Glomerular visceral epithelial cell (primary cell): ENCODE measurements around the gene KDM7A.

Source experiments
- DNase-seq: peaks from one replicate; pipeline ENCODE4 v3.0.0-alpha.2; 2016; ENCODE audit errors: extremely low spot score

Gene KDM7A

DNA sequence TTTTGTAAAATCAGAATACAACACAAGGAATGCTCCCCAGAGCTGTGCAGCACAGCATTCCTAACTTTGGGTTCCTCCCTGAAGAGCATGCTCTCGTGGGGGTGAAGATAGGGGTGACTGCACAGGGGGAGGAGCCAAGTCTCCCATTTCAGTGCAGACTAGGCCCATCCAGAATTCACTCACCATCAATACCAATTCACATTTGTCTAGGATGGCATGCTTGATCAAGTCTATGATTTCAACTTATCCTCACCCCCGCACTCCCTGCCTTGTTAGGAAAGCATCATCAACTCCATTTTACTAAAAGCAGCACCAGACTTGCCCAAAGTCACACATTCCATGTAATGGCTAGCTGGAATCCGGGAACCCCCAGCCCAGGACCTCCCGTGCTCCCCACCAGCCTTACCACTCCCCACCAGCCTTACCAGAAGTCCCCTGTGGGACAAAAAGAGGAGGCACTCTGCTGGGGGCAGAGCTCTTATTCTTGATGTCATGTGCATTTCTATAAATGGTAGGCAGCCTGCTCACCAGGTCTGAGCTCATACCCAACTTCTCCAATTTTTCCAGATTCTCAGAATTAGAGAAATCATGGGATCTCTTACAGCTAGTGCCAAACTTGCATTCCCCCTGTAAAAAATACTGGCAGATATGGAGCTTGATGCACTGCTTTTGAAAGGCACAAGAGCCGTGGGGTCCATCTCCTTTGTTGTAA is 120.2 kb downstream of the KDM7A start:
- DNase-seq: no peak

DNA sequence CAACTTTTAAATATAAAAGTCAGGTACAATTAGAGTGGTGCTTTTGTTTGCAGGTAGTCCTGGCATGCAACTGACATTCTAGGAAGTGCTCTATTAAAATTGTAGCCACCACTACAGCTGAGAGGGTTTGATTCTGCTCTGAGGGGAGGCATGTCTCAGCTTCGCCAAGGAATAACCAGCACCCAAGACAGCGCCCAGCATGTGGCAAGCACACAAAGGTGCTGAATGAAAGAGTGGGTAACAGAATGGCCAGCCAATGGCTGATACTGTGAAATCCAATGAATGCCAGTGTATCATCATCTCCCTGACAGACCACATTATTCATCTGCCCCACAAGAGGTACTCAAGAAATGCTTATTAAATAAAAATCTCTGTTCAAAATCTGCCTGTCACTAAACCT is 121.0 kb downstream of the KDM7A start:
- DNase-seq: no peak

DNA sequence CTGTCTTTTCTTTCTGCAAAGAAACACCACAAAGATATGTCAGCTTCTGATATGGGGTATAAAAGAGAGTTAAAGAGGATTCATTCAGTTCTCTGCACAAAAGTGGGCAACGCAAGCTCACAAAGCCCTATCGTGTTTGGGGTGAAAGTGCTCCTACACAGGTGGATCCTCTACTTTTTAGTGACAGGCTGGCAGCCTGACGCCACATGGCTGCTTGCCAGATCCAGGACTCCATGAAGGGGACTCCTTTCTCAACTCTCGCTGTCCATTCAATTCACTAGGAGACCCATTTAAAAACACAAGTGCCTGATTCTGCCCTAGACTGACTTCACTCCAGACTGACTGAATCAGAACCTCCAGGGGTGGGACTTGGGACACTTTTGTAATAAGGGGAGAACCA is 122.0 kb downstream of the KDM7A start:
- DNase-seq: no peak

DNA sequence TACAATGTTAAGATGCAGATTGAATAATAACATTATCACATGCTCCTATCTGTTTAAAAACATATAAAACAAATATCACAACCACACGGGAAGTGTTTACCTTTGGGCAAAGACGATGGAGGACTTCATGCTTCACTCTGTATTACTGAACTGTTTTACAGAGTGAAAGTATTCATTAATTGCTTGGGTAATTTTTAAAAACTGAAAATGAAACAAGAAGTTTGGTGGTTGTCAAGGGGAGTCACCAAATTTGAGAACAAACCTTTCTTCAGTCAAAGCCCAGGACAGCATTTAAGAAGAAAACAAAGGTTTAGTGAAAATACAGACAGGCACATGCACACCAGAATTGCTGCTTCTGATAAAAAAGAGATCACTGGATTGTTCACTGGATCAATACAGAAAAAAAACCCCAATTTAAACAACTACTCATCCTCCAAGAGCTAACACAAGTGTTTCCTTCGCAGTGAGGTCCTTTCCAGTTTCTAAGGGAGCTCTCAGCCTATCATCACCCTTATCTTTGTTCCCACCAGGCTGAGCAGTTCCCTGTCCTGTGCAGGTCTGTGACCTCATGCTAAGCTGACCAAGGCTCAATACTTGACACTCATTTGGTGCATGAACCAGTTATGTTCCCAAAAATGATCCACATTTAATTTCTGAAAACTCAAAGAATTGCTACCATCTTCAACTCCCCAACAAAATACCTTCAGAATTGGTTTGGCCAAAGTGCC is 122.8 kb downstream of the KDM7A start:
- DNase-seq: no peak

DNA sequence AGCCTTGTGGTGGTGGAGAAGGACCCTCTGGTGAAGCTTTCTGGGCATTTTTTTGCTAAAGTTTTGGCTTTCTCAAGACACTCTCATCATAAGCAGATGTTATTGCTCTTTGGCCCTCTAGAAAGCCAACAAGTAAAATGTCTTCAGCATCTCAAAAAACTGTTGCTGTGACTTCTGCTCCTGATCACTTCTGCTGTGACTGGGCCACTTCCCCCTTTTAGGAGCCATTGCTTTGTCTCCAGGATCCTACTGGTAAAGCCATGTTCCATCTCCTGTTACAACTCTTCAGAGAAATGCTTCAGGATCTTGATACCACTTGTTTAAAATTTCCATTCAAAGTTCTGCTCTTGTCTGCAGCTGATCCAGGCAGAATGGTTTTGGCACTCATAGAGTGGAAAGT is 125.0 kb downstream of the KDM7A start:
- DNase-seq: no peak

DNA sequence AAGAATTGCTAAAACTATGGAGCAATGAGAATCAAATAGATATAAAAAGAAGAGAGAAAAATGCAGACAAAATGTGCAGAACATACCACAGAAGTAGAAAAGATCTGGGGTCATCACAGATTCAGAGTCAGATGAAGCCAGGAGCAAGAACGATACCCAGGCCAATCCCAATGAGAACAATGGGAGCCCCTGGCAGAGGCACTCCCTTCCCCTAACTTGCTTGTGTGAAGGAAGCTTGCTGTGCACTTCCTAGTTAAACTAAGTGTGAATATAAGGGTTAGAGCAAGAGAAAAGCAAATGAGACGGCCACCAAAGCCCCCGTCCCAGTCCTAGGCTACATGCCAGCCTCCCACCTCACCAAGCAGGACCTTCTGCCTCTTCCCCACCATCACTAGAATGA is 126.7 kb downstream of the KDM7A start:
- DNase-seq: no peak

DNA sequence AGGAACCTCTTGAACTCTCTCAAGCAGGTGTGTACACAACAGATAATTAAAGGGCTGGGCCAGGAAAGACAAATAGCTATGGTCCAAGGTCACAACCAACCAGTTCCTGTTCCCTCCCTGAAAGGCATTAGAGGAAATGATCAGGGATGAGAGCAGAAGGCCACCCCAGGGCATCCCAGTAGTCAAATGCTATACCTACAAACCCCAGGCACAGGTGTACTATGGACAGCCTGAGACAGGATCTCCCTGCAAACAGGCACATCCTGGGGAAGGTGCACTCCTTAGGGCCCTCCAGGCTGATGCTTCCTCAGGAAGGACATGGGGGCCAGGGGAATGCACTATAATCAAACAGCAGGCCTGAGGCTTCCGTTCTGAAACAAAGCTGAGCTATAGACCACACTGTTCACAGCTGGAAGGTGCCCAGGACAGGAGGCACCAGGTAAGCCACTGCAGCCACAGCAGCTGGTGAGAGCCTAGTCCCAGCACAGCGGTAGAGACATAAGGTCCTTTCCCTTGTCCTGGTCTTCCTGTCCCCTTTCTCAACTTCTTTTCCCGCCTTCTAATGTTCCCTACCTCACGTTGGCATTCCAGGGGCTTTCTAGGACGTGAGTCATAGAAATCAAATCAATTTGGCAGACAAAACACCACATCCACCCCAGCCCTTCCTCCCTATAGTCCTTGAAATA is 127.3 kb downstream of the KDM7A start:
- peak; percentile 7 for DNase-seq

DNA sequence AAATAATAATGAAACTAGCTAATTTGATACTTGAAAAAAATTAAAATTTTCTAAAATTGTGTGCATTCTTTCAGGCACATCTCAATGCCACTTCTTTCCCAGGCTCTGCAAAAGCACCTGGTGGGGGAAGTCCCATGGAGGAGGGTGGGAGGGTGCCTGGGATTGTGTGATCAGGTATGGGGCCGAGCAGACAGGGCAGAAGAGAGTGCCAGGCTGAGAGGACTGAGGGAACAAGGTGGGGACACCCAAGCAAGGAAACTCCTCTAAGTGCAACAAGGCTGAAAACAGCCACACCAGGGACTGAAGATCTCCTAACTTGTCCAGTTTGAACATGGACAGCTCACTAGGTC is 127.8 kb downstream of the KDM7A start:
- DNase-seq: no peak

DNA sequence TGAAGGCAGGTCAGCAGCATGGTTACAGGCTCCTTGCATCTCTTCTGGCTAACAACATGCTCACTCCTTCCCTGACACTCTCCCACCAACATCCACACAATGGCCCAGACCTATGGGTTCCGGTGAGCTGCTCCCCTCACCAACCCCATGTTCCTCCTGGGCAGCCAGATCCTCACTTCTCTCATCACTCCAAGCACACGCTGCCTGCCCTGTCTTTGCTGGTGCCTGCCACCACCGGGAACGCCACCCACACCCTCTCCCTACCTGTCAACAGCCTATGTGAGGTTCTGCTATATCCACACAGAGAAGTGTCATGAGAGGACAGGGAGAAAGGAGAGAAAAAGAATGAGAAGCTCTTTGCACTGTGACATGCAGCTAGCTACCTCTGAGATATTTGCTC is 128.6 kb downstream of the KDM7A start:
- DNase-seq: no peak

DNA sequence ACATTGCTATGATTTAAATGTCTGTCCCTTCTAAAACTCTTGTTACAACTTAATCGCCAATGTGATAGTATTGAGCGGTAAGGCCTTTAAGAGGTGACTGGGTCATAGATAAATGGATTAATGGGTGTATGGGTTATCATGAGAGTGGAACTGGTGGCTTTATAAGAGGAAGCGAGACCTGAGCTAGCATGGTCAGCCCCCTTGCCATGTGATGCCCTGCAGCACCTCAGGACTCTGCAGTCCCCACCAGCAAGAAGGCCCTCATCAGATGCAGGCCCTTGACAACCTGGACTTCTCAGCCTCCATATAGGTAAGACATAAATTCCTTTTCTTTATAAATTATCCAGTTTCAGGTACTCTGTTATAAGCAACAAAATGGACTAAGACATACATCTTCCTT is 129.6 kb downstream of the KDM7A start:
- DNase-seq: no peak

DNA sequence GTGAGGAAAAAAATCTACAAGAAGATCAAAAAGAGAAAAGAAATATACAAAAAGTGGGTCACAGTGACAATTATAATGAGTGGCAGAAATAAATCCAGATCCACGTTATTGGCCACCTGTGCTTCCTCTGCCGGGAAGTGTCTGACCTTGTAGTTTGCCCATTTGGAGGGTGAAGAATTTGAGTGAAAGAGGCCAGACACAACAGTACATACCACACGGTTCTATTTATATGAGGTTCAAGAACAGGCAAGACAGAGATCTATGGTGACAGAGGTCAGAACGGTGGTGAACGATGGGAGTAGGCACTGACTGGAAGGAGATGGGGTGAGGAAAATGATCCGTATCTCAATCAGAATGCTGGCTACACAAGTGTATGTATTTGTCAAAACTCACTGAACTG is 131.1 kb downstream of the KDM7A start:
- no peak for DNase-seq

DNA sequence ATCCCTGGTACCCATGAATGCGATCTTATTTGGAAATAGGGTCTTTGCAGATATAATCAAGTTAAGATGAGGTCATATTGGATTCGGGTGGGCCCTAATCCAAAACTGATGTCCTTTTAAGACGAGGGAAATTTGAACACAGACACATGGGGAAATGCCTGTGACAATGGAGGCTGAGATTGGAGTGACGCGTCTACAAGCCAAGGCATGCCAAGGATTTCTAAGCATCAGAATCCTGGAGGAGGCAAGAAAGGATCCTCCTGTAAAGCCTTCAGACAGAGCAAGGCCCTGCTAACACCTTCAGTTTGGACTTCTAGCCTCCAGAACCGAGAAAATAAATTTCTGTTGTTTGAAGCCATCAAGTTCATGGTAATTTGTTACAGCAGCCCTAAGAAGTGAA is 132.5 kb downstream of the KDM7A start:
- no peak for DNase-seq

DNA sequence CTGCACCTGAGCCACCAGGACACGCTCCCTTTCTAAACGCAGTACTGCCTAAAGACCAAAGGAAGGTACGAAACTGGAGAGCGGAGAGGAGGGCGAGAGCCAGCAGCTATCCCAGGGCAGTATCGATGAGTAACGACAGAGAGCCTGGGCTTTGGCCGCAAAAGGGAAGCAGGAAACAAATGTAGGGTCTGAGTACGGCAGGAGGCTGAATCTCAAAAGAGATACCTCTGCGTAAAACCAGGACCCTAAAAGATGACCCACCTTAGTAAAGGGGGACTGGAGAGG is 134.5 kb downstream of the KDM7A start:
- DNase-seq: no peak

DNA sequence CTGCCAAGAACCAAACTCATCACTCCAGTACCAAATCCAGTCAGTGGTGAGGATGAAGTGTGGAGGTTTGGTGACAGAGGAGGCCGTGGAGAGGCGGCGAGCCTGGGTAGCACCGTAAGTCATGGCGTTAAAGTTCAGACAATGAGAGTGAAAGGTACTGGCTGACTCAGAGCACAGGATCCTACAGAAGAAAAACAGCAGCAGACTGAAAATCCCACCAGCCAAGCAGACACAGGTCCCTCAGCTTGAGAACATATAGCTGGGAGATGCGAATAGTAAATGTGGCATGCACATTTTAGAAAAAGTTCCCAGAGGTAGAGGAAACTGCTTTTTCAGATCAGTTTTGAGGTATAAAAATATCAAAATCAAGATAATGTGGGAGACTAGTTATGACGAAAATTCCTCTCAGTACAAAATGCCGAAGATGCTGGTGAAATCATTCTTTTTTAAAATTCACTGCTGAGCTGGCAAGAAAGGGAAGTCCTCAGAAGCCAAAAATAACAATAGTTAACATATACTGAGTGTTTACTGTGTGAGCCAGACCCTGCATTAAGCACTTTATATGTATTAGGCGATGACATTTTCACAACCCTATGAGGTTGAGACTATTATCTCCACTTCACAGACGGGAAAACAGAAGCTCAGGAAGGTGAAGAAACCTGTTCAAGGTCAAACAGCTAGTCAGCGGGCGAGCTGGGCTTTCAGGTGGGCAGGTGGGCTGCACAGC is 135.0 kb downstream of the KDM7A start:
- no peak for DNase-seq

DNA sequence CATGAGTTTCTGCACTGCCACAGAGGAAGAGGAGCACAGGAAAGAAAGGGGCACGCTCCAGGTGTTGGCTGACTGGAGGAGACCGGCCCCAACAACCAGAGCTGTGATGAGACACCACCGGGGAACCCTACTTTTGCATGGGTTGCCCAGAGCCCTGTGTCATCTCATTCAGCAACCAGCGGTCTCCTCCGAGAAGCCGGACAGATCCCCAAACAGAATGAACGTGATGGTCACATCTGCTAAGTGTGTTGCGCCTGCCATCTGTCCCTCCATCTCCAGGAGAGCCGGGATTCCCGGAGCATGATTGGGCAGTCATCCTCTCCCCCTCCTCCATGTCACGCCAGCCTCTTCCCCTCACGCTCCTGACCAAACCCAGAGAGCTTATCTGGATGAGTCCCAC is 136.9 kb downstream of the KDM7A start:
- DNase-seq: no peak

DNA sequence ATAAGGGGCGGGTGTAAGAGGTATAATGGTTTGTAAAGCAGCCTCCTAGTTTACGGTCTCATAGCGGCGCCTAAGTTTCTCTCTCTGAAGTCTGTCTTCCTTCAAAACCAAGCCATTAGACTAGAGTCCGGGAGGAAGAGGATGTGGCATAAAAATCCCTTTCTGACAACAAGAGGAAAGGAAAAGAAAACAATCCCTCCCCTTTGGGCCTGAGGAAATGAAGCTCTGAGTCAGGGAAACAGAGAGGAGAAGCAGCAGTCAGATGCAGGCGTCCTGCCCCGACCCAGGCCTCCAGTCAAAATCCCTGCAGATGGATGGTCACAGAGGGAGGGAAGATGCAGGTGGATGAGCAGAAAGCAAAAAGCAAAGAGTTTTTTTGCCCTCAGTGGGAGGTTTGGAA is 137.7 kb downstream of the KDM7A start:
- DNase-seq: no peak

DNA sequence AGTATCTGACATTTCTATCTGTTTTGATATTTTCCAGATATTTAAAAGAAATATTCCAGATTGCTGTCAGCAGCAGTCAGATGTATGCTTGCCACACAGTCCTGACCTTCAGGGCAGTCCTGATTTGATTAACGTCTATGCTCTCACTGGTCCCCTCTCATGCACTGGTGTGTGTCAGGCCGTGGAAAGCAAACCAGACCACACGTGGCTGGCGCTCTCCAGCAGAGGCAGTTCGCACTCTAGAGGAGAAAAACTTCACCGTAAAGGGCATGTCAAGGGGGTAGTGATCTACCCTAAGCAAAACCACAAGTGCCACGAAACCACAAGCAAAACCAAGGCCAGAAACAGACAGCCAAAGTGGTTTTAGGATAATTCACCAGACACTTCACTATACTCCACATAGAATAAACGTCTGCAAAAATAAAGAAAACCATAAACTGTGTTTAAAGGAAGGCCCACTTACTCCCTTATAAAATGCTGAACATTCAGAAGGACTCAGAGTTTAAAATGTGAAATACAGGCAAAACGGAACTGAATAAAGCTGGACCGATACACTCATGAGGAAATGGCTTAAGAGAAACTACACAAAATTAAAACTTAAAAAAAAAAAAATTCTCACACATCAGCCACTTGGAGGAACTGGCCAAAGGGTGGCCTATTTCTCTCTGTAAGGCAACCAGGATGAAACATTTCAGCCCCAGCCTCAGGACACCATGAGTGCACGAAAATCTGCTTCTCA is 140.4 kb downstream of the KDM7A start:
- DNase-seq: peak; percentile 38

DNA sequence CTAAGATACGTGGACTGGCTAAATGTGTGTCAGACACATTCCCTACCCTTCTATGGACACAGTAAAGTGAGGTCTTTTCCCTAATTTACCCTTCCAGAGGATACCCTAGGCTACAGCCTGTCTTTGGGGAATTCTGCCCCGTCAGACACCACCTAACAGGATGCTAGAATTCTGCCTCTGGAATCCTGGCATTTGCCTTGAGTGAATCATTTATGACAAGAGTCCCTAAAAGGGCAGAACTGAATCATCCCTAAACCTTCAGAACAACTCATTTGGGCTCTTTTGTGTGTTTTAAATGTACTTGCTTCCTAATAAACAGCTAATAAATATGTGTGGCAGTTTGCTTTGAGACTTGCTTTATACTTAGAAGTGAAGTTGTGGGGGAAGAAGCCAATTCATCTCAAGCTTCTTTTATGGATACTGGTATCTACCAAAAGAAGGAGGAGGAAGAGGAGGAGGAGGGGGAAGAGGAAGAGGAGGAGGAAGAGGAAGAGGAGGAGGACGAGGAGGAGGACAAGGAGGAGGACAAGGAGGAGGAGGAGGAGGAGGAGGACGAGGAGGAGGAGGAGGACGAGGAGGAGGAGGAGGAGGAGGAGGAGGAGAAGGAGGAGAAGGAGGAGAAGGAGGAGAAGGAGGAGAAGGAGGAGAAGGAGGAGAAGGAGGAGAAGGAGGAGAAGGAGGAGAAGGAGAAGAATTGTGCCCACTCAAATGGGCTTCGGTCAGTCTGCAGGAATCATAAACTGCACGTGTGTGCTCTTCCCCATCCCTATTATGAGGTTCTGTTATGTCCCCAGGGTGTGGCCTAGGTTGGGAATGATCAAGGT is 141.2 kb downstream of the KDM7A start:
- peak; percentile 22 for DNase-seq
